Activated CD8-positive, alpha-beta memory T cell treated with anti-CD3 and anti-CD28 coated beads, Interleukin-2, amount 50 U/mL, for 48 hours (primary cell): ENCODE measurements around the gene SAXO1.
"Not testable (repeated sequence)": the region's sequence is repeated elsewhere in the genome, so short reads cannot be mapped to it uniquely, and the experiment has no call there.

Source experiments
- DNase-seq: peaks from one replicate; pipeline ENCODE4 v3.0.0-alpha.2; 2020

SAXO1 gene

DNA sequence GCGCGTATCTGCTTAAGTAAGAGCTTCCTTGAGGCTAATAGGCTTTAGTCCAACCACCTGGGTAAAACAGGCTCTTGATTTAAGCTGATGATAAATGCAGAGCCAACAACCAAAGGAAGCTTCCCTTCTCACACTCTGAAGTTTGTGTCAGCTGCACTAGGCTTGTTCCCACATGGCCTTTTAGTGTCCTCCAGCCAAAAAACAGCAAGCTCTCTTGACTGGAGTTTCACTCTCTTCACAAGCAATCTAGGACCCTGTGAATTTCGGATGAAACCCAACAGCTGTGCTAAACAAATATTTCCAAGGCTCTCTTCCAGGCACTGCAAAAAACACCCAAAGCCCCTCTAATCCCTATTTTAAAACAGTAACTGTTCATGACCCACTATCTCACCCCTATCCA is 63.9 kb downstream of the SAXO1 start:
- no peak for DNase-seq

DNA sequence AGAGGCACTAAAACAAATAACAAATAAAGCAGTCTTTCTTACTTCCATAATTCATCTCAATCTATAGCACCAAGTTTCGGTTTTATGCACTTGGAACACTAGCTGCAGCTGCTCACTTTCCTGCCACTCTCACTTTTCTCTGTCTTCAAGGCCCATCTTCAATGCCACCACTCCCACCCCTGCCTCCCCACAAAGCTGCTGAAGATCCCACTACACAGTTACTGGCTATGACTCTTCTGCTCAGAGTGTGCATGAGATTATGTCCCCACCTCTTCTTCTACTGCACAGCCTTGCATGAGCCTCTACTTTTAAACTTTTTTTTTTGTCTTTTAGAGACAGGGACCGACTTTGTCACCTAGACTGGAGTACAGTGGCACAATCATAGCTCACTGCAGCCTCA is 77.4 kb downstream of the SAXO1 start:
- DNase-seq: no peak

DNA sequence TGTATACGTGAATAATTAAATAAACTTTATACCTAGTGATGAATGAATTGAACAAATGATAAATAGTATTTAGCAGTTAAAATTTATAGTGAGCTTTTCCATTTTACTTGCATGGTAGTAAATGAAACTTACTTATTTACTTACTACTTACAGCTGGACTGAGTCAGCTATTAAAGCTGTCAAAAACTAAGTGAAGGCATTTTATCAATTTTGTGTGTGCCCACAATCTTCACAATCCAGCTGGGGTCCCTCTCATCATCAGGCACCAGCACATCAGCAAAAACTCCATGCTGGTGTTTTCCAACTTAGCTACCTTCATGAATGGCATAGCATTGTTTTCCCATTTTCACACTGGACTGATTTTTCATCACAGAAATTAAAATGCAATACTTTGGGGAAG is 81.1 kb downstream of the SAXO1 start:
- DNase-seq: no peak

DNA sequence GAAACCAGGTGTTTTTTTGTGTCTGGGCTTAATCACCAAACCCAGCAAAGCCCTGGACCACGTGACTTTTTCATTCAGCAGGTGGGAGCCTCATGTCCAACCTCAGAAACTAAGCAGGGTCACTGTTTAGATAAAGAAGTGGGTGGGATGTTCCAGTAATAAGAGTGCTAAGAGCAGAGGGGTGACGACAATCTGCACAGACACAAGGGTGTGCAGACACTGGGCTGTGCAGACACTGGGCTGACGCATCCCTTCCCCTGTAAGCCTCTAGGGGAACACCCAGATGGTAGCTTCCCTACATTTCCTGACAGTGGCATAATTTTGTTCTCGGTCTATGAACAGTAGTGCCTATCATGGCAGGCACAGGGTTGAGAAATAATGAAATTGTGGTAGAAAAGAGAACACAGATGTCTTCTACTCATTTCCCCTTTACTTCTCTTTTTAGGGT is 85.1 kb downstream of the SAXO1 start:
- DNase-seq: no peak

DNA sequence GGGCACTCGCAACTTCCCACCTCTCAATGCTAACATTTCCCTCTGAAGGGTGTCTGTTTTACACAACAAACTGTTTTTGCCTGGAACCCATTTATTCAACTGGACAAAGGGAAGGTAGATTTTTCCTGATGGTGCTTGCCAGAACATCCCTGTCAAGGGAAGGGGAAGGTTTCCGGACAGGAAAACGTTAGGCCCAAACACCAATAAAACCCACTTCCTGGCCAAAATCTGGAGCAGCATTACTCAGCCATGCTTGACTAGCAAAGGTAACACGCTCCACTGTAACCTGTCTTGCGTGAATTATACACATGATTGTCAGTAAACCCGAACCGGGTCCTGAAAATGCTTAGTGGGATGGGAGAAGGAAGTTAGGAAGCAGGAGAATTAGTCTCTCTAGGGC is 90.2 kb downstream of the SAXO1 start:
- no peak for DNase-seq

DNA sequence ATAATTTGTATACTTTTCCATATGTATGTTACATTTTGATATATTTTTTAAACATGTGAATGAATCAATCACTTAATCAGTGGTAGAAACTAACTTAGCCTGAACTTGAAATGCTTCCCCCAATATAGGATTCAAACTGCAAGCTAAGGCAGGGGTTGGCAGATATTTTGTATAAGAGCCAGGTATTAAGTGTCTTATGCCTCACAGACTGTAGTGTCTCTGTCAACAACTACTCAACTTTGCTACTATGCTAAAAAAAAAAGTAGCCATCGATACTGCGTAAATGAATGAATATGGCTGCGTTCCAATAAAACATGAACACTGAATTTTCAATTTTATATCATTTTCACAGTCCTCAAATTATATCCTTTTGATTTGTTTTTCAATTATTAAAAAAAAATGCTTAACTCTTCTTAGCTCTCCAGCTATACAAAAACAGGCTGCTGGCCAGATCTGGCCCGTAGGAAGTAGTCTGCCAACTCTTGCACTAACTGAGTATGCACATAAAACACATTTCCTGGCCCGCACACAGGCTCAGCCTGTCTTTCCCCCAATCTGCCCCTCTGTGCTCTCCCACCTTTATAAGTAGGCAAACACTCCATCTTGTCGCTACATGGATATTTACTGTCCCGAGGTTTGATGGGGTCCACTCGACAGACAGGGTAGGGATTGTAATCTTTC is 91.8 kb downstream of the SAXO1 start:
- DNase-seq: no peak

DNA sequence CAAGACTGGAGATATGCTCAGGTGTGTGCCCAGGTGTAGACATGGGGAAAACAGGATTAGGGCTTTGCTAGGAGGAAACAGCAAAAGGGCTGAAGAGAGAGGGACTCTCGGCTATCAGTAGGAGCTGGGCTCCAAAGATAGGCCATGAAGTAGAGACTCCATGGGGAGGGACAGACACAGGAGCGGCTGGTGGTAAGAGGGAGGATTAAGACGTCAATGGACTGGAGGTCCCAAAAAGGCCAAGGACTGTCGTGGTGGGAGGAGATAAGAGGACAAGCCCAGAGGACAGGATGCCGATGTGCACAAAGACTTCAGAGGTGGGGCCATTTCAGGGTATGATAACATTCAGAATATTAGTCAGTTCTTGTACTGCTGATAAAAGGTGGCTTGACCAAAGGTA is 93.1 kb downstream of the SAXO1 start:
- no peak for DNase-seq

DNA sequence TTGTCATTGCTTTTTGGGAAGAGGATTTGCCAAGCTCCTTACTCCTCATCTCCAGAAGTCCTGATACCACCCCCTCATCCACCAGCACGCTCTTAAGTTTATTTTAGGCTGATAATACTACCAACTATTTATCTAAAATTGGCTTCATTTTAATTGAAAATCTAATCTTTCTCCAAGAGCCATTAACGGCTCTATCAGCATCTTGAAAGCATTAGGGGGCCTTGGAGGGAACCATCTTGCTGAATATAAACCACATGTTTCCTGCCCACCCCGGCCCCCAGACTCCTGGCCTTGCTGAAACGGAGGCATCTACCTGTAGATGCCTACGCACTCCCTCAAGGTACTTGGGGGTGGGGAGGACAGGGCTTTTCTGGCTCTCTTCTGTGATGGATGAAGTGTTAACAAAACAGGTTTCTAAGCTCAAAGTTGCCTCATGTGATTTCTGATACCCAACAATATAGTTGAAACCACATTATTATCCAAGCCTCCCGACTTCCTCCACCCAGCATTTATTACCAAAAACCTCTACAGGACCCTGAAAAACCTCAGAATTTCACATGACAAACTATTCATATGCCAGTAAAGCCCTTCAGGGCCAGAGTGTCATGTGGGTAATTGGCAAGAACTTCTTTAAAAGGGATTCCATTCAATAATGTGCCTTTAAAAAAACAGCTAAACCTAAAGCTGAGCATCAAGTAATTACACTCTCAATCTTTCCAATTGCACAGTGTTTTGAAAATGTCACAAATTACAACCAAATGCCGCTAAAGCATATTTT is 96.7 kb downstream of the SAXO1 start:
- no peak for DNase-seq

- no peak for DNase-seq
These were observed 97.5 kb downstream of the SAXO1 start for GRCh38 chr9:18935541-18935940.

DNA sequence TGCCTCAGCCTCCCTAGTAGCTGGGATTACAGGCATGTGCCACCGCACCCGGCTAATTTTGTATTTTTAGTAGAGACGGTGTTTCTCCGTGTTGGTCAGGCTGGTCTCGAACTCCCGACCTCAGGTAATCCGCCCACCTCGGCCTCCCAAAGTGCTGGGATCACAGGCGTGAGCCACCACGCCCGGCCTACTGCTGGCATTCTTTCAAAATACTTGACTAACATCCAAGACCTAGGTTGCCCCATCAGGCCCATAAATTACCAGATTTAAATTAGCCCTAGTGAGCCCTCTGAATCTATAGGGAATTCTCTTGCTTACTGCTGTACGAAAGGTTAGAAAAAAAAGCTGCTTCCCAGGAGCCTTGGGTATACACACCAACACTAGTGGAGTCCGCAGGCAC is 102.4 kb downstream of the SAXO1 start:
- not testable (repeated sequence) for DNase-seq

- no peak for DNase-seq
These were observed 104.3 kb downstream of the SAXO1 start for GRCh38 chr9:18928711-18929110.

- DNase-seq: no peak
These were observed 106.5 kb downstream of the SAXO1 start for GRCh38 chr9:18926513-18926912.

DNA sequence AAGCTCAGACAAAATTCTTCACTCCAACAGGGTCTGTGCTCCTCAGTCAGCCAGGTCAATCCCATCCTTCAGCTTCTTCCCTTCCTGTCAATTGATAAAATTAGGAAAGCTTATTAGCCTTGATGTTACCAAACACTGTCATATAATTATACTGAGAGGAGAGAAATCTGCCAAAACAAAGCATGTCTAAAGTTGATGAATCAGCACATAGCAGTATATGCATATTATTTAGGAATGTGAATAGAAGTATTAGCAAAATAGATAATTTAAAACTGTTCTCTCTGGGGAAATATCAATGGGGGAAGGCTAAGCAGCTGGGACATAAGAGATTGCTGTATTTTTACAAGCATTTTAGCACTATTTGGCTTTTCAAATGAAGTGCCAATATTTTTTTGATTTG is 107.1 kb downstream of the SAXO1 start:
- DNase-seq: no peak

DNA sequence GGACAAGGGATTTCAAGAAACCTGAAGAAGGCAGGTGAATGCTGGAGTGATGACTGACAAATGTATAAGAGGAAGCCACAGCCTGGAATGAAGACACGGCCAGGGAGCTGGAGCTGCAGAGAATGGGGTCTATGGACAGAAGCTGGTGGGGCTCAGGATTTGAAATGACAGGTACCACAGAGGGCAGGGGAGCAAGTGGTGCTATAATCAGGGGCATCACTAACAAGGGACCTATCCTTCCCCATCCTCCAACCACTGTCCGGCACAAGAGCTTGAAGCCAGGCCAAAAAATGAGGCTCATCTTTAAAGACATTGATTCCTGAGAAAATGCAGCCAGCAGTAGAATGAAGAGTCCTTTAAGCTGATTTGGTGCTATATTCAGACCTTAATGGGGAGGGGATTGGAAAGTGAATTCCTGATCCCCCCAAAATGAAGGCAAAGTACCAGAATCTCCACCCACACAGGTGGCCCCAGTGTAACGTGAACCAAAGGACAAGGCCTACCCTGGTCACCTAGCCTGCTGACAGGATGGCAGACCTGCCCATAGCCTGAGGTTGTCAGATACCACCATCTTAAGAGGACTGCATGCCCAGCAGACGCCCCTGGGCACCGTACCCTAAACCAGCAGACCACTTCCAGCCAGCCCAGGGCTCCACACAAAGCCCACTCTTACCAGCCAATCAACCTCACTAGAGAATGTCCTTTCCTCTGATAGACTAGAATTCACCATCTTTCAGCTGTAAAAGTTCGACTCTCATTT is 109.2 kb downstream of the SAXO1 start:
- no peak for DNase-seq

DNA sequence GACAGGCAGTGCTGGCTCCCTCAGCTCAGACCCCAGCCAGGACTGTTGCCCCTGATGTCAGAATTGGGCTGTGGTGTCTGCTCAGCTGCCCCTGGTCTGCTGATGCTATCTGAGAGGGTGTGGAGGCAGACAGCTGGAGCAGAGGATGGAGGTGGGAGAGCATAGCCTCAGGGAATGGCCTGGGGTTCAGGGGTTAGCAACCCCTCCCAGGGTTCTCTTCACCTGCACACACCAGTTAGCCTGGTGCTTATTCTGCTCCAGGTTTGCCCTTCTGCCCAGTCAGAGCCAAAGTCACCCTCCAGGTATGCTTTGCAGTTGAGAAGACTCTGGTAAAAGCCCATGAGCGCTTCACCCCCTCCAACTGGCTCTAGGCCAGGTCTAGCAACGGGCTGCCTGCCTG is 109.8 kb downstream of the SAXO1 start:
- no peak for DNase-seq

DNA sequence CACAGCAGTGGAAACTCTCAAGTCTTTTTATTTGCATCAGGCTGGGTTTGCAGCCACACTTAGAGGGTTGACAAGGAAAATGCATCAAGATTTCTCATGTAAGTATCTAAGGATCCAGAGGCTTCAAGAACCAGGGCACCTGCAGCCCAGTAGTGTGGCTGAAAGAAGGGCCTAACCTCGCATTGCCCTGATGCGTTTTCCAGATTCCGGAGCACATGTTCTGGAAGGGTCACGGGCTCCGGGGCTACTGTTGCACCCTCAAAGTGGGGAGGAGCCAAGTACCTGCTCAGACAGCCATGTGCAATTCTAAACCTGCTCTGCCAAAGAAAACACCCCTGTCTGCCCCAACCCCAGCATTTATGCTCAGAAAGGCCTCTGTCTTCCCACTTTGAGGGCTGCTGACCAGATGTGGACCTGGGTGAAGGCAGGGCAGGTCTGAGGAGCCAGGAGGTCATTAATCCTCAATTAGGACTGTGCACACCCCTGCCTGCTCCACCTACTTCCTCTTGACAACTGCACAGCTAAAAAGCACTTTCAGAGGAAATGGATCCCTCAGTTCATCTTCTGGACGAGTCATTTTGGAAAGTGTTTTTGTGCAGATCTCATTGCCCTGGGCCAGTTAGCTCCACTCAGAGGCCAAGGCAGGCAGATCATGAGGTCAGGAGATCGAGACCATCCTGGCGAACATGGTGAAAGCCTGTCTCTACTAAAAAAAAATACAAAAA is 110.7 kb downstream of the SAXO1 start:
- no peak for DNase-seq

- no peak for DNase-seq
These were observed 111.5 kb downstream of the SAXO1 start for GRCh38 chr9:18921366-18922075.

GRCh38 chr9:18920141-18921084 is 112.6 kb downstream of the SAXO1 start:
- DNase-seq: no peak

GRCh38 chr9:18911714-18912342 is 121.2 kb downstream of the SAXO1 start:
- no peak for DNase-seq

DNA sequence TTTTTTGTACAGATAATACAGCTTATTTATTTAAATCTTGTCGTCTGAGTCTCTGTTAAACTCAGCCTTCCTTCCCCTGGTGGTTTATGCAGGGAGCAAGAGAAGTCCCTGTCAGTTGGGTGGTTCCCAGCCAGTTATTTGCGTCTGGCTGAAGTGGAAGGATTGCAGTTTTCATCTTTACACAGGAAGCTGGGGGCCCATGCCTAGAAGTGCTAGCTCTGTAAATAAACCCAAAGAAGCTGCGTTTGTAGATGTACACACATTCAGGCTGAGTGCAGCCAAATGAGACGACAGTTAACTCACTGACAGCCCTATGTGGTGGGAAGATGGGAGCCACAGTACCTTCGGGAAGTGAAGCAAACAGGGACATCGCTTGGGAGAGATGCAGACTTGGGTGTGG is 122.1 kb downstream of the SAXO1 start:
- DNase-seq: no peak

- no peak for DNase-seq
These were observed 122.6 kb downstream of the SAXO1 start for GRCh38 chr9:18910435-18910834.
